Measurements from ENCODE around the gene USP48.
"Not testable (repeated sequence)": the region's sequence is repeated elsewhere in the genome, so short reads cannot be mapped to it uniquely, and the experiment has no call there.

The USP48 gene

GRCh38 chr1:21693732-21694131 is 89.2 kb downstream of the USP48 start:
- FAIRE-seq = no peak

GRCh38 chr1:21691739-21692138 is 91.2 kb downstream of the USP48 start:
- no peak for FAIRE-seq

GRCh38 chr1:21689661-21690372 is 93.1 kb downstream of the USP48 start:
- no peak for FAIRE-seq

GRCh38 chr1:21687081-21687529 is 95.8 kb downstream of the USP48 start:
- no peak for FAIRE-seq

GRCh38 chr1:21685946-21686678 is 96.8 kb downstream of the USP48 start:
- FAIRE-seq = no peak

GRCh38 chr1:21681426-21681825 is 101.5 kb downstream of the USP48 start:
- no peak for FAIRE-seq

- FAIRE-seq = no peak
These were observed 102.0 kb downstream of the USP48 start for GRCh38 chr1:21680918-21681317.

- no peak for FAIRE-seq
These were observed 102.6 kb downstream of the USP48 start for GRCh38 chr1:21680381-21680780.

- FAIRE-seq = no peak
These were observed 105.8 kb downstream of the USP48 start for GRCh38 chr1:21677168-21677567.

GRCh38 chr1:21674957-21675356 is 108.0 kb downstream of the USP48 start:
- FAIRE-seq = no peak

GRCh38 chr1:21673853-21674252 is 109.1 kb downstream of the USP48 start:
- FAIRE-seq = not testable (repeated sequence)

GRCh38 chr1:21673277-21673780 is 109.6 kb downstream of the USP48 start:
- FAIRE-seq = no peak

- FAIRE-seq = no peak
These were observed 110.3 kb downstream of the USP48 start for GRCh38 chr1:21672478-21673276.

GRCh38 chr1:21671915-21672314 is 111.0 kb downstream of the USP48 start:
- FAIRE-seq = no peak

GRCh38 chr1:21670956-21671902 is 111.7 kb downstream of the USP48 start:
- no peak for FAIRE-seq

GRCh38 chr1:21670059-21670881 is 112.7 kb downstream of the USP48 start:
- FAIRE-seq = no peak

- no peak for FAIRE-seq
These were observed 113.5 kb downstream of the USP48 start, which contains the start of gene RAP1GAP for GRCh38 chr1:21669258-21670058. RAP1GAP (minus strand) TSS chr1:21669357; CDS start chr1:21620032, 49,325 bp downstream.

GRCh38 chr1:21668951-21669257 is 114.0 kb downstream of the USP48 start:
- no peak for FAIRE-seq

- FAIRE-seq = no peak
These were observed 114.6 kb downstream of the USP48 start for GRCh38 chr1:21668232-21668950.

Data from colon (tissue), 2 donors.